Trophoblast cell (in vitro differentiated cells and primary cell): ENCODE results near the gene IMPDH2.

ENCODE experiments used
- DNase-seq, 2 donors: peaks; one replicate each; pipeline ENCODE4 v3.0.0-alpha.2; 2016
- H2AFZ ChIP-seq: 2 replicates; pipeline ENCODE4 v1.6.1; 2013; ENCODE audit warnings: low read length, moderate library complexity, mild to moderate bottlenecking; ENCODE audit not compliant: insufficient read depth, poor library complexity
- H2AK5ac ChIP-seq: 2 replicates; pipeline ENCODE4 v1.6.1; 2013; ENCODE audit warnings: mild to moderate bottlenecking, low read length
- H2BK120ac ChIP-seq: 2 replicates; pipeline ENCODE4 v1.6.1; 2013; ENCODE audit warnings: low read length, mild to moderate bottlenecking, moderate library complexity; ENCODE audit not compliant: insufficient read depth, poor library complexity
- H2BK12ac ChIP-seq: 2 replicates; pipeline ENCODE4 v1.6.1; 2013; ENCODE audit warnings: mild to moderate bottlenecking, low read length, moderate library complexity
- H2BK5ac ChIP-seq: 2 replicates; pipeline ENCODE4 v1.6.1; 2013; ENCODE audit warnings: low read length, low read depth, moderate library complexity, mild to moderate bottlenecking; ENCODE audit not compliant: poor library complexity
- H3K14ac ChIP-seq: 2 replicates; pipeline ENCODE4 v1.6.1; 2013; ENCODE audit warnings: mild to moderate bottlenecking, low read length
- H3K18ac ChIP-seq: 2 replicates; pipeline ENCODE4 v1.6.1; 2013; ENCODE audit warnings: mild to moderate bottlenecking, low read length
- H3K23ac ChIP-seq: 2 replicates; pipeline ENCODE4 v1.6.1; 2013; ENCODE audit warnings: low read length
- H3K27ac ChIP-seq: 2 replicates; pipeline ENCODE4 v1.5.1; 2013; ENCODE audit warnings: low read depth, mild to moderate bottlenecking, inconsistent platforms, low read length, moderate library complexity
- H3K27me3 ChIP-seq: 2 replicates; pipeline ENCODE4 v1.6.1; 2013; ENCODE audit warnings: inconsistent platforms, mild to moderate bottlenecking, low read length, moderate library complexity; ENCODE audit not compliant: insufficient read depth
- H3K36me3 ChIP-seq, 2 experiments: 1 replicate in 1 of 2; 2 replicates in 1 of 2; pipeline ENCODE4 v1.6.1; 2013; ENCODE audit warnings: low read length in 2 of 2, mild to moderate bottlenecking in 2 of 2, moderate library complexity in 1 of 2; ENCODE audit not compliant: insufficient read depth in 2 of 2, control insufficient read depth in 1 of 2
- H3K4ac ChIP-seq: 2 replicates; pipeline ENCODE4 v1.6.1; 2013; ENCODE audit warnings: low read depth, mild to moderate bottlenecking, low read length, moderate library complexity
- H3K4me1 ChIP-seq, 2 experiments: 1 replicate in 1 of 2; 2 replicates in 1 of 2; pipeline ENCODE4 v1.6.1; 2013; ENCODE audit warnings: low read length in 2 of 2, mild to moderate bottlenecking in 2 of 2, moderate library complexity in 1 of 2; ENCODE audit not compliant: insufficient read depth in 2 of 2, control insufficient read depth in 1 of 2
- H3K4me2 ChIP-seq: 2 replicates; pipeline ENCODE4 v1.6.1; 2013; ENCODE audit warnings: inconsistent platforms, mild to moderate bottlenecking, low read length, moderate library complexity
- H3K4me3 ChIP-seq: 2 replicates; pipeline ENCODE4 v1.5.1; 2013; ENCODE audit warnings: mild to moderate bottlenecking, low read depth, low read length, inconsistent platforms
- H3K79me1 ChIP-seq: one replicate; pipeline ENCODE4 v1.6.1; 2013; ENCODE audit warnings: low read length
- H3K79me2 ChIP-seq: 2 replicates; pipeline ENCODE4 v1.6.1; 2013; ENCODE audit warnings: low read length, mild to moderate bottlenecking; ENCODE audit not compliant: control insufficient read depth, insufficient read depth, poor library complexity
- H3K9ac ChIP-seq: 2 replicates; pipeline ENCODE4 v1.6.1; 2013; ENCODE audit warnings: mild to moderate bottlenecking, low read length
- H3K9me3 ChIP-seq: 2 replicates; pipeline ENCODE4 v1.6.1; 2013; ENCODE audit warnings: low read depth, mild to moderate bottlenecking, control low read depth, inconsistent platforms, low read length; ENCODE audit not compliant: insufficient read depth
- H4K12ac ChIP-seq: 2 replicates; pipeline ENCODE4 v1.6.1; 2013; ENCODE audit warnings: low read depth, mild to moderate bottlenecking, low read length, moderate library complexity
- H4K8ac ChIP-seq: 2 replicates; pipeline ENCODE4 v1.6.1; 2013; ENCODE audit warnings: low read depth, mild to moderate bottlenecking, low read length, moderate library complexity
- H4K91ac ChIP-seq: one replicate; pipeline ENCODE4 v1.6.1; 2013; ENCODE audit warnings: low read depth, mild to moderate bottlenecking, low read length, moderate library complexity
- WGBS: extraction: QIAGEN DNeasy Blood & Tissue Kit; methylation state at CpG from one replicate; pipeline ENCODE4 v1.1.7; 2013; ENCODE audit warnings: missing lambda C conversion rate; ENCODE audit not compliant: insufficient read length, insufficient coverage; ENCODE audit errors: extremely low coverage; 5-methylcytosine and 5-hydroxymethylcytosine counted together

IMPDH2 gene

DNA sequence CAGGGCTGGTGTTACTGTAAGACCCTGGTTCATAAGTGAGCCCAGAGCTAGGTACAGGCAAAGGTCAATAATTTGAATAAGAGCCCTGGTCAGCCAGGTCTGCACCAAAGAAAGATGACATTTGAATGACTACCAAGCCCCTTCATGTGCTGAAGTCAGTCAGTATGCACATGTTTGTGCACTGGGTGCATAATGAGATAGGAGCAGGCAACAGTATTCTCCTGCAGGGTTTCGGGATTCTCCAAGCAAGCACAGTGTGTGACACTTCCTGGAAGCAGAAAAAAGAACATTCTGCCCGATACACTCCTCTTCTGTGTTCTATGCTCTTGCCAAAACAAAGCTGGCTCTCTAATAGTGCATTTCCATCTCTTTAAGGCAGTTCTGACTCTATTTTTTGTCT is 5.5 kb upstream of the IMPDH2 start:
- Histone ChIP-seq H3K36me3 (peaks cover 56 to 66% of the 10 kb centered on the region in 2 experiments), H3K4ac (no peak overlapping the region), H3K23ac (no peak overlapping the region), H4K8ac (no peak overlapping the region), H3K14ac (no peak overlapping the region), H3K4me1 (no peaks in the 10 kb centered on the region), H2AFZ (no peak overlapping the region), H2AK5ac (no peak overlapping the region), H3K9ac (no peak overlapping the region), H3K79me2 (no peaks in the 10 kb centered on the region), H2BK120ac (no peak overlapping the region), H3K9me3 (peaks cover 1% of the 10 kb centered on the region), H3K4me2 (no peak overlapping the region), H3K4me3 (no peak overlapping the region), H3K18ac (no peak overlapping the region), H2BK5ac (no peak overlapping the region), H4K12ac (no peak overlapping the region), H3K27me3 (no peaks in the 10 kb centered on the region), H3K79me1 (no peaks in the 10 kb centered on the region), H2BK12ac (no peak overlapping the region), H3K27ac (no peak overlapping the region), H4K91ac (no peak overlapping the region)
- DNase-seq = no peak
- WGBS = no CpG with 5 or more reads among the region's 2 CpGs

DNA sequence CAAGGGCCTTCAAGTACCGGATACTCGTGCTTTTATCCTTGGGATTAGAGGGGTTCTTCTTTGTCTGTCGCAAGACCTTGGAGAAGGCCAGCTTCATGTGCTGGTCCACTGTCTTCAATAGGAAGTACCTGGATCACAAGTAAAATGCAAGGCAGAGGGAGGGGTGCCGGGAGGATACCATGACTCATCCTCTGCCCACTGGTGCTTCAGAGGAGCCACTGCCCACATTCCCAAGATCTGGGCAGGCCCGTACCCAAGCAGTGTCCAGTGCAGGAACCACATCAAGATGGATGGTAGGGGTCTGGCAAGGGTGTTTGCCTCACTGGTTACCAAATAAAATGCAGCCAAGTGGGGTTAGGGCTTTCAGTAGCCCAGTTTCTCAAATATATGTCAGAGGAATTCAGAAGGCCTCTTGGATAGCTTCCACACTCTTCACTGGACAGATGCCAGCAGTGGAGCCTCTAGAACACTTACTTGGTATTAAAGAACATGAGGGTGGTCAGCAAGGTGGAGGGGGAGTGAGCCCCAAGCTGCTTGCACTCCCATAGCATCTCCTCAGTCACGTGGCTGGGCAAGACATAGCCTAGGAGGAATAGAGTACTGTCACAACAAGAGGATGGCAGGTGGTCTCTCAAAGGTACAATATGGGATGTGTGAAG is 3.6 kb upstream of the IMPDH2 start:
- no peak overlapping the region for H3K18ac ChIP-seq
- H3K4ac ChIP-seq = no peak overlapping the region
- peaks cover 3% of the 10 kb centered on the region for H3K79me1 ChIP-seq
- H4K8ac ChIP-seq = no peak overlapping the region
- H3K36me3 ChIP-seq = peaks cover 44 to 68% of the 10 kb centered on the region in 2 experiments
- no peak overlapping the region for H3K4me2 ChIP-seq
- H3K27ac ChIP-seq = no peak overlapping the region
- no peak overlapping the region for H2BK120ac ChIP-seq
- no peak overlapping the region for H3K23ac ChIP-seq
- H2BK12ac ChIP-seq = no peak overlapping the region
- H3K79me2 ChIP-seq = peaks cover 7% of the 10 kb centered on the region
- H4K12ac ChIP-seq = no peak overlapping the region
- H3K9ac ChIP-seq = no peak overlapping the region
- no peak overlapping the region for H2BK5ac ChIP-seq
- no peak overlapping the region for H3K4me3 ChIP-seq
- peaks cover 9% of the 10 kb centered on the region in 2 experiments for H3K4me1 ChIP-seq
- DNase-seq = no peak
- H4K91ac ChIP-seq = no peak overlapping the region
- H2AFZ ChIP-seq = no peak overlapping the region
- H2AK5ac ChIP-seq = no peak overlapping the region
- H3K14ac ChIP-seq = no peak overlapping the region
- H3K27me3 ChIP-seq = no peaks in the 10 kb centered on the region
- H3K9me3 ChIP-seq = no peaks in the 10 kb centered on the region
- WGBS = no CpG with 5 or more reads among the region's 6 CpGs

DNA sequence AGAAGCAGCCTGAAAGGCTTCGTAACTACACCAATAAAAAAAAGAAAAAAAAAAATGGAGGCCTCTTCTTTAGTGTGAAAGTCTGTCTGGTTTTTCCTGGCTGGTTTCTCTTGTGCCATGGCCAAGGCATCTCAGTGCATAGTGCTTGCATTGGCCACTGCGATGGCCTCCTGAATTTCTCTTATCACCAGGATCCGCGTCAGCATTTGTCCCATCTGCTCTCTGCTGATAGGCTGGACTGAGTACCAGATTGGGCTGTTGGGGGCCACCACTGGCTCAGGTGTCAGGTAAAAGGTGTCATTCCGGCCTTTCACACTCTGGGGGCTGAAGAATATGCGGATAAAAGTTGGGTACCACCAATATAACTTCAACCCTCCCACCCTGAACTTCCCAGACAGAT is 1.1 kb upstream of the IMPDH2 start:
- Histone ChIP-seq H3K9me3 (peaks cover 2% of the 10 kb centered on the region), H4K8ac (no peak overlapping the region), H3K36me3 (peaks cover 48 to 75% of the 10 kb centered on the region in 2 experiments), H3K4me3 (no peak overlapping the region), H2AFZ (no peak overlapping the region), H3K18ac (no peak overlapping the region), H3K4me1 (peaks cover 9% of the 10 kb centered on the region in 2 experiments), H2AK5ac (no peak overlapping the region), H4K91ac (no peak overlapping the region), H3K4me2 (no peak overlapping the region), H3K79me1 (peaks cover 3% of the 10 kb centered on the region), H3K79me2 (peaks cover 7% of the 10 kb centered on the region), H3K27ac (no peak overlapping the region), H3K14ac (no peak overlapping the region), H4K12ac (no peak overlapping the region), H3K23ac (no peak overlapping the region), H3K9ac (no peak overlapping the region), H2BK5ac (no peak overlapping the region), H3K27me3 (no peaks in the 10 kb centered on the region), H3K4ac (no peak overlapping the region), H2BK120ac (no peak overlapping the region), H2BK12ac (no peak overlapping the region)
- no peak for DNase-seq
- WGBS = no CpG with 5 or more reads among the region's 6 CpGs

DNA sequence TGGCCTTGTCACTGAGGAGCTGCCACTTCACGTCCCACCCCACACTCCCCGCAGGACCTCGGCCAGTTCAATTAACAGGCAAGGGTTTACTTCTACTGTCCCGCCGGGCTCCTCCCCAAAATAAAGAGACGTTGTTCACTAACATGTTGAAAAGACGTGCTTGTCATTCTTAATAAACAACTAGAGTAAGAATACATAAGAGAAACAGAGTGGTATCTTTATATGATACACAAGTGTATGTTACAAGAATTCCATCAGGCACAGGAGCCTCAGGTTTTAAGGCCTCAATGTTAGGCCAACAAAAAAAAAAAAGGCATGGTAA is 326 bp upstream of the IMPDH2 start:
- H3K4me2 ChIP-seq = peak overlapping the region; percentile 47
- H4K91ac ChIP-seq = no peak overlapping the region
- H3K79me1 ChIP-seq = peaks cover 3% of the 10 kb centered on the region
- H2AK5ac ChIP-seq = no peak overlapping the region
- peaks cover 7% of the 10 kb centered on the region for H3K79me2 ChIP-seq
- WGBS = no CpG with 5 or more reads among the region's 7 CpGs
- no peak overlapping the region for H2BK5ac ChIP-seq
- H2AFZ ChIP-seq = no peak overlapping the region
- H4K12ac ChIP-seq = no peak overlapping the region
- H3K36me3 ChIP-seq = peaks cover 54 to 75% of the 10 kb centered on the region in 2 experiments
- no peak overlapping the region for H3K23ac ChIP-seq
- no peak overlapping the region for H3K9ac ChIP-seq
- DNase-seq = no peak
- no peaks in the 10 kb centered on the region for H3K27me3 ChIP-seq
- H4K8ac ChIP-seq = no peak overlapping the region
- no peak overlapping the region for H3K14ac ChIP-seq
- no peak overlapping the region for H3K4ac ChIP-seq
- H2BK12ac ChIP-seq = no peak overlapping the region
- no peak overlapping the region for H2BK120ac ChIP-seq
- H3K4me1 ChIP-seq = peaks cover 9% of the 10 kb centered on the region in 2 experiments
- no peak overlapping the region for H3K18ac ChIP-seq
- H3K4me3 ChIP-seq = no peak overlapping the region
- peaks cover 3% of the 10 kb centered on the region for H3K9me3 ChIP-seq
- H3K27ac ChIP-seq = no peak overlapping the region
